KBM-7 (cell line): ENCODE results near the gene LYVE1.
"Not testable (repeated sequence)": the region's sequence is repeated elsewhere in the genome, so short reads cannot be mapped to it uniquely, and the experiment has no call there.

Experiments
- DNase-seq: peaks from one replicate; pipeline ENCODE4 v3.0.0-alpha.2; 2015
- in situ Hi-C: fragments of 300-500 bp; cut with MboI; formaldehyde crosslinking; loops from 2 replicates; pipeline ENCODE4 v1.14.3; 2020; ENCODE audit warnings: low sequenced_read_pairs, low pct_unique_long_range_greater_than_20kb, mixed read lengths

The LYVE1 gene

DNA sequence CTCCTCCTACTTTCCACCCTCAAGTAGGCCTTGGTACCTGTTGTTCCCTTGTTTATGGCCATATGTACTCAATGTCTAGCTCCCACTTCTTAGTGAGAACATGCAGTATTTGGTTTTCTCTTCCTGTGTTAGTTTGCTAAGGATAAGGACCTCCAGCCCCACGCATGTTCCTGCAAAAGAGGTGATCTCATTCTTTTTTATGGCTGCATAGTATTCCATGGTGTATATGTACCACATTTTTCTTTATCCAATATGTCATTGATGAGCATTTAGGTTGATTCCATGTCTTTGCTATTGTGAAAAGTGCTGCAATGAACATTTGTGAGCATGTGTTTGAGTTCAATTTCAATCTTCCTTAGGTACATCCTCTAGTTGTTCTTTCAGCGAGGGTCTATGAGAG lies 27.4 kb upstream of the LYVE1 start:
- in situ Hi-C loops, DNase-seq: not testable (repeated sequence)

DNA sequence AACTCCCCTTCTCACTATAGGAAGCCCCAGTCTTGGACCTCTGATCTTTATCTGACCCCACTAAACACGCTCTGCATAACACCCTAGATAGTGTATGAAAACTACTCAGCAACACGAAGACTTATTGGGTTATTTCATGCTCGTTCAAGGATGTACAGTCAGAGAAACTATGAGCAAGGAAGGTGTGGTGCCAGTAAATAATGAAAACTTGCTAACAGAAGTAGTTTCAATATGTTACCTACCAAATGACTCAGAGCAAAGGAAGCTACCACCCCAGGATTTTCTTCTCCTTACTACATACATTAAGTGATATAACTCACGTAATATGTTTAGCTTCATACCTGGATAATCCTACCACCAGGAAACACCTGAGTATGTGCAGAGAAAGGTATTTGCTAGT lies 25.9 kb upstream of the LYVE1 start:
- DNase-seq, result no peak
- in situ Hi-C loops, result no loop called here

DNA sequence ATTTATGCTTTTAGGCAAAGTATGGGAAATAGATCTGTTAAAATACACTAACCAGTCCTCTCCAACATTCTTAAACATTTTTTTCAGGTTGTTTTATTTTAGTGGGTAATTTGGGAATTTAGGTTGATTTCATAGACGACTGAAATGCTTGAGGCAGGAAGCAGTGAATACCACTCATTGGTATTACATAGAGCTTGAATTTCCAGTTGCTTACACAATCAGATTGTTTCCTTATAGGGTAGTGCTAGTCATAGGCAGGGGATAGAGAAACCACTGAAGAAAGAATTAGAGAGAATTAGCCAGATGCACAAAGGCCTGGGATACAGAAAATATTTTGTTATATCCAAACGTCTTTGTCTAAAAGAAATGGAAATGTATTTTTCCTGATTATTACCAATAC lies 23.9 kb upstream of the LYVE1 start:
- in situ Hi-C loops, result no loop called here
- DNase-seq, result no peak

DNA sequence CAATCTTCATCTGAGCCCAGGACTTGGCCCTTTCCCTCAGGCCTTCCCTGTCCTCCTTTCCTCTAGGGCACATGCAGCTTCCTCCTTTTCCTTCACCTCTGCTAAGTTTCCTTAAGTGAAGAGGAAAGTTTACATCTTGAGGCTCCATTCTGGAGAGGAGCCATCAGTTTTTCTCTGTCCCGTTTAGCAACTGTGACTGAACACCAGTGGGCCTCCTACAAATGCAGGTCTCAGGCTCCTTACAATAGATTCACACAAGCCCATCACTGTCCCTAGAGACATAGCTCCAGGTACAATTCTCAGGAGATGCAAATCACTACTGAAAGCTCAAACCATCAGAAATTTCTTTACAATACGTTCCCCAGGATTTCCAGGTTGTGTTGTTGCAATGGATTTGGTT lies 23.3 kb upstream of the LYVE1 start:
- in situ Hi-C loops, result no loop called here
- no peak for DNase-seq

DNA sequence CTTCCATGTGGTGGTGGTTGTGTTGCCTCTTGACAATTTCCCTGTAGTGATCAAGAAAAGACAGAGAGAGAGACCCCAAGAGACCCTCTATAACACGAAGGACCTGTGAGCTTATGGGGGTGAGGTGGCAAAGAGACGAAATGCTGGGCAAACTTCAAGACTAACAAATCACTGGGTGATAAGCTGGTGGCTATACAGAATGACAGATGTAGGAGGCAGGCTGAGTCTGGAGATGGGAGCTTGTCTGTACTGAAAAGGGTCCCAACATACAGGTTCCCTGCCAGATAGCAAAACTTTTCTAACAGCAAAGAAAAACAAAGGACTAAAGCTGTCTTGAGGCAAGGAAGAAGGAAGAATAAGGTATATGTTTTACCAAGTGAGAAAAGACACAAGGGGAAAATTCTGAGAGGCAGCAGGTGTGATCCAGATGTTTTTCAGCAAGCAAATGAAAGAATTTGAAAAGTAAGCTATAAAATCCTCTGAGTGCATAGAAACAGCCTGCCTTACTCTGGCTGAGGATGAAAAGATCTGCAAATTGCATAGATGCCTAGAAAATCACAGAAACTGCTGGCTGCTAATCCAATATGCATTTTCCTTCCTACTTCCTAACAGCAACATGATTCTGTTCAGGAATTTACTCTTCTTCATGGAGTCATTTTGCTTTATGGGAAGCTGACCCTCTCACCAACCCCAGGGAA lies 21.9 kb upstream of the LYVE1 start:
- DNase-seq, result no peak
- in situ Hi-C loops, result no loop called here

DNA sequence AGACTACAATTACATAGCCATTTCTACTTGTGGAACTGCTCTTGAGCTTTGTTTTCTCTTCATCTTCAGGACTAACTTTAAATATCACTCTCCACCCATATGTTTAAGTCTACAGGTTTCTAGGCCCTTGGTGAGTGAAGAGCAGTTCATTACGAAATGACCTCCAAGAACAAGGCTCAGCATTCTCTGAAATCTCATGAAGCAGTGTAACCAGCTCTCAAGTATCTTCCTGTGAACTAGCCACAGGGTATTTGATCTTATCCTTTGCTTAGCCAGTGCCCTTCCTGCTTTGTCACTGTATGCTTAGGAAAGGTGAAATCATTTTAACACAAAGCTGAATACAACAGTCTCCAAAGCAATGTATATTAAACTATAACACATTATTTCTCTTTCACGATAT lies 20.4 kb upstream of the LYVE1 start:
- DNase-seq, result peak; percentile 43
- in situ Hi-C loops, result no loop called here

DNA sequence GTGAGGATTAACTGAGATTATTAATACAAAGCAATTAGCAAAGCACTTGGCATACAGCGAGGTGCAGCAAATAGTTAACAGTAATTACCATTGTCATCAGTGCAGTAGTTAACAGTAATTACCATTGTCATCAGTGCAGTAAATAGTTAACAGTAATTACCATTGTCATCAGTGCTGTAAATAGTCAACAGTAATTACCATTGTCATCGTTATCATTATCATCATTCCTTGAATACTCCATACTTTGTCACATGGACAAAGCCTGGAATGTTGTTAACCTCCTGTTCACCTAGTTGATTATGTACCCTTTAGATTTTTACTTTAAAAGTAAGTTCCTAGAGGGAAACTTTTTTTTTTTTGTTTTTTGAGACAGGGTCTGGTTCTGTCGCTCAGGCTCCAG lies 19.5 kb upstream of the LYVE1 start:
- in situ Hi-C loops, result no loop called here
- no peak for DNase-seq

DNA sequence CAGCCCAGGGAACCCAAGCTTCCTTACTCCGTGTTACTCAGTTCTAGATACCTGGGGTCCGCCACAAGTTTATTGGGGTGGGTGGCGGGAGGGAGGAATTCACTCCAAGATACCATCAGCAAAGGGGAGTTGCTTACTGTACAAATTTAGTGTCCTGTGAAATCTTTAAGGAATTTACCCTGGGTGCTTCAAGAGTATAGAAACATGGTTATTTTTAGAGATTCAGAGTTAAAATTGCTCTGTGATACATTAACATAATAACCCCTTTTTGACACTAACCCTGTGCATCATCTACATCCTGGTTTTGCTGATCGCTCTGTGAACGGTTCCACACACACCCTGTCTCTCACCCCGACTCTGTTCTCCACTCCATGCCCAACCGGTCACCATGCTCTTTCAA lies 18.9 kb upstream of the LYVE1 start:
- in situ Hi-C loops, result no loop called here
- no peak for DNase-seq

DNA sequence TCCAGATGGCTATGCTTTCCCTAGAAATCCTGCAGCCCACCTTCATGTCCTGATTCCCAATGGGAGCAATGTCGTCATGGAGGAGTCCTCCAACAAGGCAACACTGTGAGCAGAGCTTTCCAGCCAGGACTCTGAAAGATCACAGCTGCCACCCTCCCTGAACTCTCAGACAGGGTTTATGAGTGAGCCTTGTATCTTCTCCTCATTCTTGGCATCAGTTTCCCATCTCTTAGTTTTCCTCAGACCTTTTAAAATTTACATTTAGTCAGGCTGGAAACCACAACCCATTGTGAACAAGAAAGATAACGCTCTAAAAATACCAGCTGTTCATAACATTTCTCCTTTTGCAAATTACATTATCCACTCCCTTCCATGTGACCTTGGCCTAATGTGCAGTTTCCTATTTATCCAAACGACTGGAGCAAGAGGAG lies 15.6 kb upstream of the LYVE1 start:
- in situ Hi-C loops, result no loop called here
- DNase-seq, result peak; percentile 77

DNA sequence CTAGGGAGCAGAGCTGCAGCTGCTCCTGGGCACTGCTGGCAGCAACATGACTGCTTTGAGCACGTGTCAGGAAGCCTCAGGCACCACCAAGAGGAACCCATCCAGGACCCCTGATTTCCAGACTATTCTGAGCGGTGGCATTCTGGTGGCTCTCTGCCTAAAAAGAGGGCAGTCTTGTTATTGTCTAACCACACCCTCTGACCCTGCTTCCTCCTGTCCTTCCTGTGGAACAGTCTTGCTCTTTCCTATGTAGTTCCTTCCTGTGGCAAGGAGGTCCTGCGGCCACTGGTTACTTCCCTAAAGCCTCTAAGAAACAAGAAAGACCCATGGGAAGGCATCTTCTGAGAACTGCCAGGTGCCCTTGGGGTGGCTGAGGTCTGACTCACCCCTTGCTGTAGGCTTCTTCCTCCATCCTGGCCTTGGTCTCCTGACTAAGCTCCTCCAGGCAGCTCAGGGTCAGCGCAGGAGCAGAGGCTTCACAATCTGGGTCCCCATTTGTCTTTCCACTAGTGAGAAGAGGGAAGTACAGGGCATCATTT lies 13.1 kb upstream of the LYVE1 start:
- peak; percentile 85 for DNase-seq
- in situ Hi-C loops, result no loop called here

DNA sequence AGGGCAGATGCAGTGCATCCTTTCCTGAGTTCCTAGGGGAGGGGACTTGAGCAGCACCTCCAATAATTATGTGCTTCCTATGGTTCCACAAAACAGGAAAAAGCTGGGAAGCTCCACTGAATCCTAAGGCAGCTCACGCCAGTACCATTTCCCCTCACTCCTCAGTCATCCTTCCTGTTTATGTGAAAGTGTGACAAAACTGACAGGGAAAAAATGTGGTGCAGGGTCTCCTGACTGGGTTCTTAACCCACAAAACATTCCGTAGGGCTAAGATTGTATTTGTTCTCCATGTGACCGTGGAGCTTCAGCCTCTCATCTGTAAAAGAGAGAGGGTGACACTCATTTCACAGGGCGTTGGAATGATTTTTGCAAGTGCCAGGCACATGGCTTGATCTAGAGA lies 12.2 kb upstream of the LYVE1 start:
- DNase-seq, result no peak
- in situ Hi-C loops, result no loop called here

DNA sequence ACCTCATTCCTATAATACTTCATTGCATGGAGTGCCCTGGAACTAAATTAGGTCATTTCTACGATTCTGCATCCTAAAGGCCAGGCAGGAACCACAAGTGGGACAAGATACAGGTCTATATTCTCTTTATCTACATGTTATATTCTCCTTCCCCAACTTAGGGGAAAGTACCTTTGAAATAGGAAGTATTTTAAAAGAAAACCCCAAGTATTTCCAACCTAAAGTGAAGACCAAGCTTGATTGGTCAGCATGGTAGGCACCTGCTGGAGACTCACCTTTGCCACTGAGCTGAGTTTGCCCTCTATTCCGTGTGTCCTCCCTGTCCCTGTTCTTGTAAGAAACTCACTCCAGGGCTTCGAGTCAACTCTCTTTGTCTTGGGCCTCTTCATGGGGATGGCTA lies 11.2 kb upstream of the LYVE1 start:
- DNase-seq, result no peak
- in situ Hi-C loops, result no loop called here

DNA sequence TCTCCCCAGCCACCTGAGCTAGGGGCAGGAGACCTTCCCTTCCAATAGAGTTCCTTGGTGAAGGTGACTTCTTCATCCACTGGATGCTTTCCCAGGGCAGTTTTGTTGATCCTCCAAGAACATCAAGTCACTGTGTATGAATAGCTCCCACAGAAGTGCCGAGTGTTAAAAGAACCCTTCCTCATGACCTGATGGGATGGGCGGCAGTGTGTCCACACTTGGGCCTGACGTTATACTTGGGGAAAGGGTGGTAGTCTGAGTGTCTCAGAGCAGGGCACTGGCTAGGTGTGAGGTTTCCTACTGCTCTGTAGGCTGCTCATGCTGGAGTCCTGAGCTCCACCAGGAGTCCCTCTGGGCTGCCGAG lies 7.6 kb upstream of the LYVE1 start:
- DNase-seq, result no peak
- in situ Hi-C loops, result no loop called here

DNA sequence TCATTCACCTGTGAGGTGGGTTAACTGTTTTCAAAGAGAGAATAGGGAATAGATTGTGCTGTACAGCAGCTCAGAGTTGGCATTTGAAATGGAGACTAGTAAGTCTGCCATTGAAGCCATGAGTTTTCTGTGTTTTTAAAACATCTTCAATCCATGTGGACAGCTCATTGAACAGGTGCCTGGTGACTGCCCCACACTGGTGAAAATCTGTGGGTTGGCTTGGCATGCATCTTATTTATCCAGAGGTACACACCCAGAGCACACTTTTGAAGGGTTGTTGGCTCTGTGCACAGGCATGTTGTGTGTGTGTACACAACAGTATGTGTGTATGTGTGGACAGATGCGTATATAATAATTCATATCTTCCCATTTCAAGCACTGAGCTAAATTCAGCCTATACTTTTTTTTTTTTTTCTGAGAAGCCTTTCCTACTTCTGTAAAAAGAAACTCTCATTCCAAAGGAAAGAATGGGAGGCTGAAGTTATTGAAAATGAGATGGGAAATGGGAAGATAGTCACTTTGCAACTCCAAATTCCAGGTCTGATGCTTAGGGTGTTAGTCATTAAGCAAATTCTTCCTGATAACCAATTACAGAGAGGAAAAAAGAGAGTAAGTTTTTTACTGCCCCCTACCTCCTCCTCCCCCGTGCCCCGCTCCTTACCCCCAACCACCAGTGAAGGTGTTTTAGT lies 7.0 kb upstream of the LYVE1 start:
- no peak for DNase-seq
- in situ Hi-C loops, result no loop called here

DNA sequence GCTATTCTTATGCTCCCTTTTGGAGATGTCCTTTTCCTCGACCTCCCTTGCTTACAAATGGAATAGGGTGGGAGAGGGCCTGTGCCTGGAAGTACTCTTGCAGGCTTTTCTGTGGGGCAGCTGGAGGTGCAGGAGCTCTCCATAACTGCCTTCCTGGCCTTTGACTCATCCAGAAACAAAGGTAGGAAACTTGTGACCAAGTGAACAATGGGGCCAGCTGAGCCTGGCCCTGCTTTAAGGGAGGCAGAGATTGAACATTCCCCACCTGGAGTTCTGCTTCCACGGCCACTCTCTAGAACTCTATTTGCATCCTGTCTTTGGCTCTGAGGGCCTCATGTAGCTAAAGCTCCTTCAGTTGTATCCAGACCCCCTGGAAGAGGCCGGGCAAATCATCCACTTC lies 5.1 kb upstream of the LYVE1 start:
- in situ Hi-C loops, result no loop called here
- DNase-seq, result no peak

DNA sequence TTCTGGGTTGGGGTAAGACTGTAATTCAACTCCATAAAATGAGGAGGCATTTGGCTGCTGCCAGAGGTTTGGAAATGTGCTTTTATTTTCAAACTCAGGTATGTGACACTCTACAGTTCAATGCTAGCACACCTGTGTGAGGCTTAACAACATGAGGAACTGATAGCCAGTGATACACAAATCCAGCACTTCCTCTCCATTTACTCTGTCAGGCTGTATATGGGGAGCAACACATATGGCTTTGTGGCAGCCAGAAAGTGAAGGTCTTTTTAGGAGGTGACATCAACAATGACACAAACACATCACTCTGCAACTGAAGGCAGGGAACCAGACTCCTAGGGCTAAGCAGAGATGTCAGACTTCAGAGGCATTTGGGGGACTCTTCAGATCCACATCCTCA lies 4.6 kb upstream of the LYVE1 start:
- in situ Hi-C loops, result no loop called here

DNA sequence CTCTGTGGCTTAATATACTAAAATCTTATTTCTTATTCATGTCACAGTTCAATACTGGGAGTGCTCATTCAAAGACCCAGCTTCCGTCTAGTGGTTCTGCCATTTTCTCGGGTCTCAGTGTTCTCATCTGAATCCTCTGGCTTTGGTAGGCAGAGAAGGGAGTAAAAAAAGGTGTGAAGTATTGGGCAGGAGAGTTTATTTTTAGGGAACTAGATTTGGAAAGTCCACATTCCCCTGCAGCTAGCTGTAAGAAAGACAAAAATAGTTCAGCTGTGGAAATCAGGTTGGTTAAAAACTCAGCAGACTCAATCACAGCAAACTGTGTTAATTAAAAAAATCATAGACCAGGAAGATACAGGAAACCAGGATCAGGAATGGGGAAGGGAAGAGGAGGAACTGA lies 4.1 kb upstream of the LYVE1 start:
- DNase-seq, result no peak
- in situ Hi-C loops, result no loop called here

More for the DNA sequence above, 4.6 kb upstream of the LYVE1 start:
- no peak for DNase-seq

DNA sequence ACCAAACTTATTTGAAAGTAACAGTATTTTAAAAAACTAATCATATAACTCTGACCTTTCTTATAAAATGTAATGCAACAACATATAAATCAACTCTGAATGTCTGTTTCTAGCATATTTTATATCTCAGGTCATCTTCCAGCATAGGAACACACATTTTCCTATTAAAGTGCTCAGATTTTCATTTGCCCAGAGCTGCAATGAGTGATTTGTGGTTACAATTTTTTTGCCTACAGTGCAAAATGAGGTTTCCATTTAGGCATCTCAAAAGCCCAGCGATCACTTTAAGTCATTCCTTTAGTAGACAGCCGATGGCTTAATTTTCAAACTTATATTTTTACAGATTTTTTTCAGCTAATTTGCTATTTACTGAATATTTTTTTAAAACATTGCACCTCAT lies 1.0 kb downstream of the LYVE1 start:
- no peak for DNase-seq
- in situ Hi-C loops, result no loop called here

DNA sequence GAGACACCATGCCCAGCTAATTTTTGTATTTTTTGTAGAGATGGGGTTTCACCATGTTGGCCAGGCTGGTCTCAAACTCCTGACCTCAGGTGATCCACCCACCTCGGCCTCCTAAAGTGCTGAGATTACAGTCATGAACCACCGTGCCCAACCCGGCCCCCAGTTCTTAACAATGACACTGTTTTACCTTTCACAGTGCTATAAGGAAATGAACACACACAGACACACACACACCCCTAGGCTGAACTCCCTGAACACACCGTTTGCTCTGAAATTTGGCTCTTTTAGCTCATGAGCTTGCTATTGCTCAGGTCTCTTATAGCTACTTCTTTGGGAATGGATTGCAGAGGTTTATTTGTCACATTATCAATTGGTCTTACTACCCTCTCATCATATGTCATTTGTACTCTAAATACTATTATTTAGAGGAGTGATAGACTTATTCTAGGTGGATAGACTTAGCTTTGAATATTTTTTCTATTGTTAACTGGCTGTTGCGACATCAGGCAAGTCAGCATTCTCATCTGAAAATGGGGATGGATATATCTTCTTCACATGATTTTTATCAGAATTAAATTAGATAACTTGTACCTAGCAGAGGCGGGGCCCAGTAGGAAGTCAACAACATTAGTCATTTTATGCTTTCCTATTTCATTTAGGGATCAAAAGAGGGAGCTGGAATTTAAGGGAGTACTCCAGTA lies 2.1 kb downstream of the LYVE1 start:
- in situ Hi-C loops, result no loop called here
- DNase-seq, result no peak

DNA sequence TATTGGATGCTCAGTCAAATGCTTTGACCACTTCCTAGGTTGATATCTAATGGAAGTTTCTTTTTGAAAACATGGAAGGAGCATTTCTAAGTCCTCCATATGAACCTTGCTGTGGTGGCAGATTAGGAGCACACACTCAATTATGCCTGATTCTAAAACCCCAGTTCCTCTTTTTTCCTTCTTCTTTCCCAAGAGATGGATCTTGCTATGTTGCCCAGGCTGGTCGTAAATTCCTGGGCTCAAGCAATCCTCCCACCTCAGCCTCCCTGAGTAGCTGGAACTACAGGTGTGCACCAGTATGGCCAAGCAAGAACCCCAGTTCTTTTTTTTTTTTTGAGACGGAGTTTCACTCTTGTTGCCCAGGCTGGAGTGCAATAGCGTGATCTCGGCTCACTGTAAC lies 3.0 kb downstream of the LYVE1 start:
- no peak for DNase-seq
- in situ Hi-C loops, result no loop called here
